Caki2 (cell line): ENCODE data around the gene GLG1. TPM values are rescaled to one million over a fixed set of nuclear protein-coding genes. Genes with fewer than 3 reads are reported as not detected.

ENCODE experiments used
- DNase-seq: peaks from one replicate; pipeline ENCODE4 v3.0.0-alpha.2; 2015; ENCODE audit warnings: low read depth
- in situ Hi-C: cut with HindIII; loops from 2 replicates; pipeline ENCODE4 v1.10.0; 2016; ENCODE audit warnings: low sequenced_read_pairs, low pct_unique_long_range_greater_than_20kb, mixed read lengths
- total RNA-seq: library from RNA; depleted of rRNA; stranded (reverse); fragments of >200 nt; shearing (Covaris generic); gene quantifications from 2 replicates; pipeline ENCODE4 v1.2.3, GENCODE V29; 2014; ENCODE audit warnings: low replicate concordance

Gene GLG1
- total RNA-seq, 1 experiment from 2014 or later, result 47.5 TPM

- no peak for DNase-seq
- in situ Hi-C loops, result no loop called here
Observed at GRCh38 chr16:74582970-74583369, 23.9 kb downstream of the GLG1 start.

GRCh38 chr16:74580833-74581232, 26.1 kb downstream of the GLG1 start:
- in situ Hi-C loops, result no loop called here
- DNase-seq, result no peak

GRCh38 chr16:74578838-74579237, 28.1 kb downstream of the GLG1 start:
- in situ Hi-C loops, result no loop called here
- DNase-seq, result no peak

GRCh38 chr16:74578433-74578832, 28.5 kb downstream of the GLG1 start:
- DNase-seq, result no peak
- in situ Hi-C loops, result no loop called here

- peak; percentile 43 for DNase-seq
- in situ Hi-C loops, result no loop called here
Observed at GRCh38 chr16:74577882-74578366, 29.0 kb downstream of the GLG1 start.

GRCh38 chr16:74575807-74576643, 30.9 kb downstream of the GLG1 start:
- DNase-seq, result no peak
- in situ Hi-C loops, result no loop called here

GRCh38 chr16:74575175-74575806, 31.6 kb downstream of the GLG1 start:
- in situ Hi-C loops, result no loop called here
- DNase-seq, result no peak

- DNase-seq, result no peak
- in situ Hi-C loops, result no loop called here
Observed at GRCh38 chr16:74574146-74574545, 32.8 kb downstream of the GLG1 start.

- no peak for DNase-seq
- in situ Hi-C loops, result no loop called here
Observed at GRCh38 chr16:74573622-74574021, 33.3 kb downstream of the GLG1 start.

- peak; percentile 40 for DNase-seq
- in situ Hi-C loops, result no loop called here
Observed at GRCh38 chr16:74570412-74571301, 36.3 kb downstream of the GLG1 start.

GRCh38 chr16:74568961-74569631, 37.8 kb downstream of the GLG1 start:
- in situ Hi-C loops, result no loop called here

GRCh38 chr16:74567901-74568300, 39.0 kb downstream of the GLG1 start:
- in situ Hi-C loops, result no loop called here
- DNase-seq, result no peak

More at GRCh38 chr16:74568961-74569631, 37.8 kb downstream of the GLG1 start:
- no peak for DNase-seq

GRCh38 chr16:74565378-74565777, 41.5 kb downstream of the GLG1 start:
- no peak for DNase-seq

GRCh38 chr16:74564451-74564984, 42.4 kb downstream of the GLG1 start:
- DNase-seq, result no peak
- in situ Hi-C loops, result no loop called here

More at GRCh38 chr16:74565378-74565777, 41.5 kb downstream of the GLG1 start:
- in situ Hi-C loops, result no loop called here

- DNase-seq, result peak; percentile 61
- in situ Hi-C loops, result no loop called here
Observed at GRCh38 chr16:74563828-74564263, 43.1 kb downstream of the GLG1 start.

GRCh38 chr16:74562117-74562516, 44.8 kb downstream of the GLG1 start:
- DNase-seq, result no peak
- in situ Hi-C loops, result no loop called here

- in situ Hi-C loops, result no loop called here
- DNase-seq, result no peak
Observed at GRCh38 chr16:74561626-74562025, 45.3 kb downstream of the GLG1 start.

- no peak for DNase-seq
- in situ Hi-C loops, result no loop called here
Observed at GRCh38 chr16:74560912-74561311, 46.0 kb downstream of the GLG1 start.
